Suppressor macrophage treated with lipopolysaccharide for 1 hour (primary cell): ENCODE measurements around the gene TTC23L.
"Not testable (repeated sequence)": the region's sequence is repeated elsewhere in the genome, so short reads cannot be mapped to it uniquely, and the experiment has no call there.

Source experiments
- DNase-seq, 3 donors: peaks; one replicate each; pipeline ENCODE4 v3.0.0-alpha.2; 2020 to 2022

TTC23L gene

GRCh38 chr5:34881246-34881645, 42.3 kb downstream of the TTC23L start:
- no peak for DNase-seq

DNA sequence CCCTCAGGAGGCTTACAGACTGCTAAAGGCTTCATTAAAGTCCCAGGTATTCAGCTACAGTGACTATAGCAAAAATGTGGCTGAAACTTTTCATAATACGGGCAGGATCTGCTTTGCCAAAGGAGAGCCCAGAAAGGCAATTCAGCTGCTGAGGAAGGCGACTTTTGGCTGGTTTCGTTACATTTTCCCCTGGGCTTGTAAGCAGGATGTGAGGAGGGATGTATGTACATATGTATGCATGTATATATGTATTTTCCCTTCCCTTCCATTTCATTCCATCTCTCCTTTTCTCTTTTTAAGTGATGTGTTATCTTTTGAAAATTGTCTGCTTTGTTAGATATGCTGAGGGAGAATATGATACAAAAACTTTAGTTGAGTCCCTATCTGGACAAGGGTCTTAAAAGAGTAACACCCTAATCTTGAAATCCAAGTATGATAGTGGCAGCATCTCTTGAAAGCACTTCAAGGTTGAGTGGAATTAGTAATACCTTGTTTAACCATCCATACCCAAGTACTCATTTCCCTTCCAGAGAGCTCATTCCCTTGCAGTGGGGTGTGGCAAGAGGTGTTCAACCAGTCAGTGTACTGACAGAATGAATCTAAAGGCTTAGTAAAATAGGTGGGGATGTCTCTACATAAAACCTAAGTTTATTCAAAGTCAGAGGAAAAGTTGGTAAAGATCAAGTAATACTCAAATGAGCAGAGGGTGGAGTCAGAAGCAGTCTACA, 47.6 kb downstream of the TTC23L start:
- no peak for DNase-seq

DNA sequence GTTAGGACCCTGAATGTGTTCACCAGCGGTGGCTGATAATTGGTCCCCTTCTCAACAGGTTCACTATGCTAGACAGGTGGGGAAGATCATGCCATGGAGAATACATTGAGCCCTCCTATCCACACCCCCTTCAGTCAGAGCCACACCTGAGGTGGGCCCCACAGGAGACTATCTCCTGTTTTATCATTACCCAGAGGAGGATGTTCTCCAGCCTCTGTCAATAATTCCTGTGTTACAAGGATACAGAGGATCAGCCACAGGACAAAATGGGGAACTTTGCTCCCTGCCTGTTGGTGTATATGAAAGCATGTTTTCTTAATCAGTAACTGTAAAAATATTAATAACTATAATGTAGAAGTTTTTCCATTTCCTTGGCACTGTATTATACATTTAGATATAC, 50.4 kb downstream of the TTC23L start:
- DNase-seq = no peak

DNA sequence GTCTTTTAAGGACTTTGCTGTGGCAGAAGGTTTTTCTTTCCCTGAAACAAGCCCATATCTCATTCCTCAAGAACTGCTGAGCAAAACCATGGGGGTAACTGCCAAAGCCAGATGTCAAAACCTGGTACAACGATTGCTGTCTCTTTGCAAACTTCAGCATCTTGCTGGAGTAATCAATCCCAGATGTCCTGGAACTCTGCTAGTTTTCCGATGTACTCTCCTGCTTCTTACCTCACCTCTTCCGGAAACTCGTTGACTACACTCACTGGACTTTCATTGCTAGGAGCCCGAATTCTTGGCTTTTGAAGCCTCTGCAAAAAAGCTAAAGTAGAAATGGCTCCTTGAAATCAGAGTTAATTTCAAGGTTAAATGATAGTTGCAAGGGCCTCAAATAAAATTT, 53.0 kb downstream of the TTC23L start:
- no peak for DNase-seq

DNA sequence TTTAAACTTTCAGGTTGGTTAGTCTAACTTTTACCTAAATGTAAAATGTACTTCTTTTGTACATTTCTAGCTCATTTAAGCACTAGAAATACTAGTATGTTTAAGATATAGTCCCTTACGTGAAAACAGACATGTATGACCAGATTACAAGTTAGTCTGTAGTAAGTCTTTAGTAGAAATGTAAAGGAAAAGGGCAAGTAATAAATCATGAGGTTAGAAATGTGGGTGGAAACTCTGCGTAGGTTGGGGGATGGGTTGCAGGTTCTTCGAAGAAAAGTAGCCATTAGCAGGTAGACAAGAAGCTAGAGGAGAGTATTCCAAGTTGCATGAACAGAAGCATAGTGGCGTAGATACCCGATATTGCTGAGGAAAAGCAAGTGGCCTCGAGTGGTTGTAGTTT, 53.5 kb downstream of the TTC23L start:
- DNase-seq = no peak

DNA sequence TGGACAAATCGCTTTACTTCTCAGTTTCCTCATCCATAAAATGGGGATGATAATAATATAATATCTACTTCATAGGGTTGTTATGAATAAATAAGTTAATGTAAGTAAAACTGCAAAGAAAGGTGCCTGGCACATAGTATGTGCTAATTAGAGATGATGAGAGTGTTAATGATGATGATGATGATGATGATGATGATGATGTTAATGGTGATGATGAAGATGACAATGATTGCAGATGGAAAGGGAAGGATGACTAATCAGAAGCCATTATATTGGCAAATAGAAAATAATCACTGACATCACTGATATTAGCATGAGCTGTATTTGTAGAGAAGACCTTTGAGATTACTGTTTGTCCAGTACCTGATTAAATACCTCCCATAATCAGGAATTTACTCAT, 55.8 kb downstream of the TTC23L start:
- DNase-seq = peak in 1 of 3 donors; percentile 14

- DNase-seq = no peak
Observed at GRCh38 chr5:34895641-34896419, 56.9 kb downstream of the TTC23L start.

GRCh38 chr5:34897646-34898045, 58.7 kb downstream of the TTC23L start:
- DNase-seq = no peak

DNA sequence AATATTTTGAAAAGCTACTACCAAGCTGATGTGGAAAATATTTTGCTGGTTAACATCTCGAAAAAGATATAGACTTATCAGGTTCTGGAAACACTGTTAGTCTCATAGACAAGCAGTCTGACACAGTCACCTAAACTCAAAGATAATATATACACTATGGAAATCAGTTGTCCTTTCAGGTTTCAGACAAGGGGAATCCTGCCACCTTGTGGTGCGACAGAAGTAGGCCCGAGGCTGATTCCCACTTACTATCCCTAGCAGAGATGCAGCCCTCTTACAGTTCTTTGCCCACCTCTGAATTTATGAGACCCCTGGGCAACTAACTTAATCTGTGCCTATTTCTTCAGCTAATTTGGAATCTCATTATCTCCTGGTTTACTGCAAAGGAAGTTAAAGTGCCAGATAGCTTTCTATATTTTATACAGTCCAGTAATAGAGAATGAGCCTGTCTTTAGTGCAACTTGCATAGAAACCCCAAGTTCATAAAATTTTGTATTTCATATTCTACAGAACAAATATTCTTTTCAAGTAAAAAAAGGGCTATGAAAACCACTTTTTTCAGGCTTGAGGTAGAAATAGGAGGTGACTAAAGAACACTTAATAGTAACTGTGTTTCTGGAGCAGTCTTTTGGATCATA, 59.4 kb downstream of the TTC23L start:
- DNase-seq = peak; percentile 67 to 76 (median 74)

DNA sequence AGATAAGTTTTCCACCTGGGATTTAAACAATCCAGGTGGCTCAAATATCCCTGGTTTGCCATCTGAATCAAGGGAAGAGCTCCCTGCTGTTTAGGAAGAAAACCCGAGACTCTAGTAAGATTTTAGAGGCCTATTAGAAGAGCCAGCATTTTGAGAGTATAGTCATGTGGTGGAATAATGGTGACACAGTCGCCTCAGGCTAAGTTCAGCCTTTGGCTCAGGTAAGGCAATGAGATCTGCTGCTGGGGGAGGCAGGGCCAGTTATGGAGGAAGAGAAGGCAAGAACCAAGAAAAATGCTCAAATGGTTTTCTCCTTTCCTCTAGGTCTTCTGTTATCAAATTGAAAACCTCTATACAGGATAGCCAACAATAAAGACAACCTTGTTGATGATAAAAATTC, 60.1 kb downstream of the TTC23L start:
- DNase-seq = no peak

GRCh38 chr5:34900652-34901051, 61.7 kb downstream of the TTC23L start:
- DNase-seq = no peak

DNA sequence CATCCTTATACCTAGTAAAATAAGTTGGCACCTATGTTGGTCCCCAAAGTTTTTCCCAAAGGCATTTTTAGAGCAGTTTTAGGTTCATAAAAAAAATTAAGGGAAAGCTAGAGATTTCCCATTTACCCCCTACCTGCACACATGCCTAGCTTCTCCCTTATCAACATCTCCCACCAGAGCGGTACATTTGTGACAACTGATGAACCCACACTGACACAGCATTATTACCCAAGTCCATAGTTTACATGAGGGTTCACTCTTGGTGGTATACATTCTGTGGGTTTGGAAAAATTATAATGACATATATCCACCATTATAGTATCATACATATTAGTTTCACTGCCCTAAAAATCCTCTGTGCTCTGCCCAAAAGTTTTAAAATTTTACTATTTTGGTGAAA, 64.3 kb downstream of the TTC23L start:
- no peak for DNase-seq

GRCh38 chr5:34905564-34905963, 66.6 kb downstream of the TTC23L start:
- peak in 1 of 3 donors; percentile 10 for DNase-seq

DNA sequence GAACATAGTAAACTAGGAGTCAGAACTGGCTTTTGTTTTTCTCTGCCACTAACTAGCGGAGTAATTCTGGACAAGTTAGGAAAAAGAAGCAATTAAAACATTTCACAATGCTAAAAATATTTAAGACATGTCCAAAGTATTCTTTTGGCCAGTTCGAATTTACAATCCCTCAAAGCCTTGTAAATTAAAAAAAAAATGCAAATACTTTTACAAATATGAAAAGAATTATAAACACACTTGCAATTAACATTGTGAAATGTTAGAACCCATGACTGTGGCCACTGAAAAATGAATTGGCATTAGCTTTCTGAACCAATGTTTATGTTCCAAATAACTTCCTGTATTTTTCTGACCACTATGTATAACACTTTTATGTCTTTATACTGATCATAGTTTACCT, 74.1 kb downstream of the TTC23L start:
- no peak for DNase-seq

GRCh38 chr5:34914671-34915138, 75.7 kb downstream of the TTC23L start:
- no peak for DNase-seq

DNA sequence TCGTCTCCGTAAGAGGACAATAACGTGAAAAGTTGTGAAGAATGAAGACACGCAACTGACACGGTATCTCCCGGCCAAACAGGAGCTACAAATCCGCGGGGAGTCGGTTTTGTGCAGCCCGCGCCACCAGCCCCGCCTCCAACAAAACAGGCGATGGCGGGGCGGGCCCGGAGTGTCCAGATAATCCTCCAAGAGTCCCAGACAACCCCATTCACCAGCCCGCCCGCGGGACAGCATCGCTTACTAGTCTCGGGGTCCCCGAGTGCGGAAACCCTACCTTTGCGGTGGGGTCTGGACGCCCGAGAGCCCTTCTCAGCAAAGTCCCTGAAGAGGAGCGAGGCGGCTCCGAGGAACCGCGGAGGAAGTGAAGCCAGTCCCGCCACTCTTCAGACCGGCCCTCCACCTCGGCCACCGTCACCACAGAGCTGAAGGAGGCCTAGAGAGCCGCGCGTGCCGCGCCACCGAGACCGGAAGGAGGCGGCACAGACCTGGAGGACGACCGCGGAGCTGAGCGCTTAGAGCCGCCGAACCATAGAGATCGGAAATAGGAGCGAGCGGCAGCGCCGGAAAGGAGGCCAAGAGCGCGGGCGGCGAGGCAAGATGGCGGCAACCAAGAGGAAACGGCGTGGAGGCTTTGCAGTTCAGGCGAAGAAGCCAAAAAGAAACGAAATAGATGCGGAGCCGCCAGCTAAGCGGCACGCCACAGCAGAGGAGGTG, 76.3 kb downstream of the TTC23L start, which contains the start of the genes BRIX1 and RAD1:
BRIX1 (plus strand) TSS at position 573 of the 717 bp plus-strand sequence; CDS start at position 601, 28 bp downstream.
RAD1 (minus strand) TSS at position 366 of the 717 bp plus-strand sequence. CDS start 612 bp downstream, outside the sequence.
- peak; percentile 97 to 98 (median 98) for DNase-seq

DNA sequence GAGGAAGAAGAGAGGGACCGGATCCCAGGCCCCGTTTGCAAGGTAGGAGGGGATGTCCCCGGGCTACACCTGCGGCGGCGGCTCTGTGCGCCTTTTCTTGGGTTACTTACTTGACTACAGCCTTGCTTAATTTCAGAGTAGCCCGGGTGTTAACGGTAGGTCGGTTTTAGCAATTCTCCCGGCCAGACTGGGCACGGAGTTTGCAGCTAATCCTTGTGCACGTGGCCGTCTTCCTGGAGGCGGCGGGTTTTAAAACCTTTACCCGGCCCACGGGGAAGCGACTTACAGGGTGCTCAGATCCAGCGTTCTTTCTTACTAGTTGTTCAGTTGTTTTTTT, 76.9 kb downstream of the TTC23L start:
- DNase-seq = peak in 1 of 3 donors; percentile 38

GRCh38 chr5:34916518-34916917, 77.6 kb downstream of the TTC23L start:
- no peak for DNase-seq

GRCh38 chr5:34918025-34918424, 79.1 kb downstream of the TTC23L start:
- no peak for DNase-seq

DNA sequence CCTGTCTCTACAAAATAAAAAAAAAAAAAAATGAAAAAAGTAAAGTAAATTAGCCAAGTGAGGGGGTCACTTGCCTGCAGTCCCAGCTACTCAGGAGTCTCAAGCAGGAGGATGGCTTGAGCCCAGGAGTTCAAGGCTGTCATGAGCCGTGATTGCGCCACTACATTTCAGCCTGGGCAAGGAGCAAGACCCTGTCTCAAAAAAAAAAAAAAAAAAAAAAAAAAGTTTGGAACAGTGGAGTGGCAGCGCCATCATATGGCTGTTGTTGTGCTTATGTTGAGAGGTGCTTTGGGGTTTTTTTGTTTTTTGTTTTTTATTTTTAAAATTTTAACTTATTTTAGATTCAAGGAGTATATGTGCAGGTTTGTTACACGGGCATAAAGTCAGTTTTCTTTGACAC, 80.1 kb downstream of the TTC23L start:
- DNase-seq = no peak

DNA sequence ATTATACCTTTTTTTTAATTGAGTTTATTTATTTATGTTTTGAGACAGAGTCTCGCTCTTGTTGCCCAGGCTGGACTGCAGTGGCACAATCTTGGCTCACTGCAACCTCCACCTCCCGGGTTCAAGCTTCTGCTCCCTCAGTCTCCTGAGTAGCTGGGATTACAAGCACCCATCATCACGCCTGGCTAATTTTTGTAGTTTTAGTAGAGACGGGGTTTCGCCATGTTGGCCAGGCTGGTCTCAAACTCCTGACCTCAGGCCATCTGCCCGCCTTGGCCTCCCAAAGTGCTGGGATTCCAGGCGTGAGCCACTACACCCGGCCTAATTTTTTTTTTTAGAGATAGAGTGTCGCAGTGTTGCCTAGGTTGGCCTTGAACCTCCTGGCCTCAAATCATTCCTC, 84.3 kb downstream of the TTC23L start:
- not testable (repeated sequence) for DNase-seq

- DNase-seq = peak; percentile 45 to 71 (median 65)
Observed at GRCh38 chr5:34923694-34924461, 84.9 kb downstream of the TTC23L start.
